WTC11 (cell line): ENCODE results near the gene LCP1.

Source experiments
- ARID4B ChIP-seq: sonication (generic); formaldehyde crosslinking; IDR thresholded peaks from 2 replicates; pipeline ENCODE4 v1.8.0; 2023; ENCODE audit warnings: missing genetic modification reagents, mild to moderate bottlenecking, borderline replicate concordance
- ATF3 ChIP-seq: sonication (generic); formaldehyde crosslinking; conservative IDR thresholded peaks from 2 replicates; pipeline ENCODE4 v1.8.1; 2022; ENCODE audit warnings: mild to moderate bottlenecking, missing genetic modification reagents
- CREM ChIP-seq: sonication (generic); formaldehyde crosslinking; IDR thresholded peaks from 2 replicates; pipeline ENCODE4 v1.8.1; 2022; ENCODE audit warnings: mild to moderate bottlenecking, missing genetic modification reagents, moderate library complexity
- CTCF ChIP-seq: fragments of 200-600 bp; IDR thresholded peaks from 2 replicates; pipeline ENCODE4 v1.8.0; 2022; ENCODE audit warnings: antibody characterized with exemption
- FOXK1 ChIP-seq: sonication (generic); formaldehyde crosslinking; IDR thresholded peaks from 2 replicates; pipeline ENCODE4 v1.8.0; 2022; ENCODE audit warnings: mild to moderate bottlenecking, moderate library complexity, missing genetic modification reagents
- GABPB1 ChIP-seq: sonication (generic); formaldehyde crosslinking; IDR thresholded peaks from 2 replicates; pipeline ENCODE4 v1.8.1; 2023; ENCODE audit warnings: mild to moderate bottlenecking, missing genetic modification reagents
- HMGXB4 ChIP-seq: sonication (generic); formaldehyde crosslinking; IDR thresholded peaks from 2 replicates; pipeline ENCODE4 v1.8.1; 2023; ENCODE audit warnings: mild to moderate bottlenecking, moderate library complexity, missing genetic modification reagents
- JAZF1 ChIP-seq: fragments of 250-450 bp; sonication (Bioruptor Pico); IDR thresholded peaks from 2 replicates; pipeline ENCODE4 v1.9.0; 2021; ENCODE audit warnings: moderate library complexity, mild to moderate bottlenecking, inconsistent platforms
- MLX ChIP-seq: sonication (generic); formaldehyde crosslinking; IDR thresholded peaks from 2 replicates; pipeline ENCODE4 v1.8.1; 2023; ENCODE audit warnings: mild to moderate bottlenecking, missing genetic modification reagents, moderate library complexity
- USF2 ChIP-seq: sonication (generic); formaldehyde crosslinking; IDR thresholded peaks from 2 replicates; pipeline ENCODE4 v1.8.1; 2023; ENCODE audit warnings: mild to moderate bottlenecking, missing genetic modification reagents, moderate library complexity
- ZNF232 ChIP-seq: sonication (generic); formaldehyde crosslinking; IDR thresholded peaks from 2 replicates; pipeline ENCODE4 v1.8.0; 2022; ENCODE audit warnings: mild to moderate bottlenecking, missing genetic modification reagents
- ZNF416 ChIP-seq: fragments of 250-450 bp; sonication (Bioruptor Pico); IDR thresholded peaks from 2 replicates; pipeline ENCODE4 v1.9.0; 2021; ENCODE audit warnings: mild to moderate bottlenecking, inconsistent platforms
- ZNF512 ChIP-seq: sonication (generic); formaldehyde crosslinking; IDR thresholded peaks from 2 replicates; pipeline ENCODE4 v1.8.1; 2022; ENCODE audit warnings: missing genetic modification reagents, borderline replicate concordance

GRCh38 chr13:46178821-46179220, 3.2 kb downstream of the LCP1 start:
- TF ChIP-seq USF2 (CRISPR knock-in tag) (no peak), CTCF (no peak), HMGXB4 (no peak), GABPB1 (no peak), JAZF1 (CRISPR knock-in tag) (no peak), MLX (CRISPR knock-in tag) (no peak), ATF3 (CRISPR knock-in tag) (no peak), ARID4B (CRISPR knock-in tag) (no peak), CREM (no peak), FOXK1 (CRISPR knock-in tag) (no peak), ZNF512 (CRISPR knock-in tag) (no peak), ZNF416 (CRISPR knock-in tag) (no peak), ZNF232 (CRISPR knock-in tag) (no peak)
